Measurements from ENCODE around the gene HDAC7. TPM values are rescaled to one million over a fixed set of nuclear protein-coding genes. Genes with fewer than 3 reads are reported as not detected.
A peak's percentile ranks its signal among the peaks of the same experiment; 100 is the strongest.

Gene HDAC7
- polyA plus RNA-seq, 2 donors, result 20.9 to 35.6 TPM

- Histone ChIP-seq H3K4me3 (ENCODE audit: low read depth in 1 of 2, low read length in 2 of 2) (no peak overlapping the region), H3K4me1 (ENCODE audit: control insufficient read depth in 2 of 2, insufficient read depth in 2 of 2, low read length in 1 of 2) (peaks cover 4 to 29% of the 10 kb centered on the region in 2 donors), H3K27ac (ENCODE audit: low read depth in 2 of 2, low read length in 1 of 2) (peak overlapping the region; percentile 92 to 97), H3K36me3 (ENCODE audit: control insufficient read depth in 2 of 2, insufficient read depth in 2 of 2, low read length in 1 of 2) (peaks cover 0 to 20% of the 10 kb centered on the region in 2 donors), H3K9me3 (ENCODE audit: control insufficient read depth in 2 of 2, insufficient read depth in 1 of 2, low read depth in 1 of 2, low read length in 1 of 2) (no peaks in the 10 kb centered on the region), H3K27me3 (ENCODE audit: control insufficient read depth in 1 of 2, insufficient read depth in 2 of 2, low read length in 2 of 2) (no peaks in the 10 kb centered on the region)
- WGBS, 2 donors, result 44 to 63% methylated on average over 7 of the region's 7 CpGs
Observed at GRCh38 chr12:47752552-47752951, 67.2 kb downstream of the HDAC7 start.

GRCh38 chr12:47752121-47752520, 67.6 kb downstream of the HDAC7 start:
- no peaks in the 10 kb centered on the region for H3K27me3 ChIP-seq (ENCODE audit: control insufficient read depth in 1 of 2, insufficient read depth in 2 of 2, low read length in 2 of 2)
- 71 to 74% methylated on average over 4 of the region's 4 CpGs for WGBS, 2 donors
- H3K4me1 ChIP-seq (ENCODE audit: control insufficient read depth in 2 of 2, insufficient read depth in 2 of 2, low read length in 1 of 2), result peaks cover 3 to 27% of the 10 kb centered on the region in 2 donors
- H3K27ac ChIP-seq (ENCODE audit: low read depth in 2 of 2, low read length in 1 of 2), result peak overlapping the region; percentile 92 to 95
- no peak overlapping the region for H3K4me3 ChIP-seq (ENCODE audit: low read depth in 1 of 2, low read length in 2 of 2)
- no peaks in the 10 kb centered on the region for H3K9me3 ChIP-seq (ENCODE audit: control insufficient read depth in 2 of 2, insufficient read depth in 1 of 2, low read depth in 1 of 2, low read length in 1 of 2)
- H3K36me3 ChIP-seq (ENCODE audit: control insufficient read depth in 2 of 2, insufficient read depth in 2 of 2, low read length in 1 of 2), result peaks cover 0 to 24% of the 10 kb centered on the region in 2 donors

GRCh38 chr12:47751561-47751960, 68.1 kb downstream of the HDAC7 start:
- H3K9me3 ChIP-seq (ENCODE audit: control insufficient read depth in 2 of 2, insufficient read depth in 1 of 2, low read depth in 1 of 2, low read length in 1 of 2), result no peaks in the 10 kb centered on the region
- H3K4me1 ChIP-seq (ENCODE audit: control insufficient read depth in 2 of 2, insufficient read depth in 2 of 2, low read length in 1 of 2), result peaks cover 3 to 27% of the 10 kb centered on the region in 2 donors
- H3K27ac ChIP-seq (ENCODE audit: low read depth in 2 of 2, low read length in 1 of 2), result peak overlapping the region; percentile 92 to 95
- 68 to 72% methylated on average over 9 of the region's 9 CpGs for WGBS, 2 donors
- no peaks in the 10 kb centered on the region for H3K27me3 ChIP-seq (ENCODE audit: control insufficient read depth in 1 of 2, insufficient read depth in 2 of 2, low read length in 2 of 2)
- peaks cover 0 to 25% of the 10 kb centered on the region in 2 donors for H3K36me3 ChIP-seq (ENCODE audit: control insufficient read depth in 2 of 2, insufficient read depth in 2 of 2, low read length in 1 of 2)
- H3K4me3 ChIP-seq (ENCODE audit: low read depth in 1 of 2, low read length in 2 of 2), result no peak overlapping the region

- Histone ChIP-seq H3K27me3 (ENCODE audit: control insufficient read depth in 1 of 2, insufficient read depth in 2 of 2, low read length in 2 of 2) (no peaks in the 10 kb centered on the region), H3K27ac (ENCODE audit: low read depth in 2 of 2, low read length in 1 of 2) (no peak overlapping the region), H3K4me1 (ENCODE audit: control insufficient read depth in 2 of 2, insufficient read depth in 2 of 2, low read length in 1 of 2) (peaks cover 3 to 25% of the 10 kb centered on the region in 2 donors), H3K4me3 (ENCODE audit: low read depth in 1 of 2, low read length in 2 of 2) (no peak overlapping the region), H3K36me3 (ENCODE audit: control insufficient read depth in 2 of 2, insufficient read depth in 2 of 2, low read length in 1 of 2) (peaks cover 0 to 25% of the 10 kb centered on the region in 2 donors), H3K9me3 (ENCODE audit: control insufficient read depth in 2 of 2, insufficient read depth in 1 of 2, low read depth in 1 of 2, low read length in 1 of 2) (no peaks in the 10 kb centered on the region)
- WGBS, 2 donors, result 87 to 88% methylated on average over 19 of the region's 19 CpGs
Observed at GRCh38 chr12:47750916-47751470, 68.7 kb downstream of the HDAC7 start.

DNA sequence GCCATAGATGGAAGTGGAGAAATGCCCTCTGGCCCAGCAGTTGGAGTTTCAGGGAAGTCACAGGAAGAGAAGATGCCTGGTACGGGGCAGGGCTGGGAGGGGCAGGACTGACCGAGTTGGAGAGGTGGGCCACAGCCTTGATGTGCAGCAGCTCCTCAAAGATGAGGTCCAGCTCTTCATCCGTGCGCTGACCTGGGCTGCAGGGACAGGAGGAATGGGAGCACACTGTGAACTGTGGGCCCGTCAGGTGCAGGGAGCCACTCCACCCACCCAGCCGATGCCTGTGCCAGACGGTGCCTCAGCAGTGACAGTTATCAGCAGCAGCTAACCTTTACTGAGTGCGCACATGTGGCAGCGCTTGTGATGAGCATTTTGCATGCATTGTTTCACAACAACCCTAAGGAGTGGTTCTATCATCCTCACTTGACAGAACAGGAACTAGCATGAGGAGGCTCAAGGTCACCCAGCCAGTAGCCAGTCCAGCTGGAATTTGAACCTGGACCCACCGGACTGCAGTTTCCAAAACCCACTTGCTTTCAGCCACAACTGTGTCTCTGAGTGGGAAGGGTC, 69.4 kb downstream of the HDAC7 start:
- H3K36me3 ChIP-seq (ENCODE audit: control insufficient read depth in 2 of 2, insufficient read depth in 2 of 2, low read length in 1 of 2), result peaks cover 0 to 25% of the 10 kb centered on the region in 2 donors
- H3K27ac ChIP-seq (ENCODE audit: low read depth in 2 of 2, low read length in 1 of 2), result no peak overlapping the region
- WGBS, 2 donors, result 86 to 92% methylated on average over 10 of the region's 10 CpGs
- no peaks in the 10 kb centered on the region for H3K9me3 ChIP-seq (ENCODE audit: control insufficient read depth in 2 of 2, insufficient read depth in 1 of 2, low read depth in 1 of 2, low read length in 1 of 2)
- no peak overlapping the region for H3K4me3 ChIP-seq (ENCODE audit: low read depth in 1 of 2, low read length in 2 of 2)
- H3K27me3 ChIP-seq (ENCODE audit: control insufficient read depth in 1 of 2, insufficient read depth in 2 of 2, low read length in 2 of 2), result no peaks in the 10 kb centered on the region
- peaks cover 3 to 21% of the 10 kb centered on the region in 2 donors for H3K4me1 ChIP-seq (ENCODE audit: control insufficient read depth in 2 of 2, insufficient read depth in 2 of 2, low read length in 1 of 2)

GRCh38 chr12:47748899-47749298, 70.8 kb downstream of the HDAC7 start:
- peaks cover 0 to 25% of the 10 kb centered on the region in 2 donors for H3K36me3 ChIP-seq (ENCODE audit: control insufficient read depth in 2 of 2, insufficient read depth in 2 of 2, low read length in 1 of 2)
- H3K27me3 ChIP-seq (ENCODE audit: control insufficient read depth in 1 of 2, insufficient read depth in 2 of 2, low read length in 2 of 2), result no peaks in the 10 kb centered on the region
- no peak overlapping the region for H3K27ac ChIP-seq (ENCODE audit: low read depth in 2 of 2, low read length in 1 of 2)
- H3K4me1 ChIP-seq (ENCODE audit: control insufficient read depth in 2 of 2, insufficient read depth in 2 of 2, low read length in 1 of 2), result peaks cover 3 to 14% of the 10 kb centered on the region in 2 donors
- WGBS, 2 donors, result 92 to 100% methylated on average over 3 of the region's 3 CpGs
- no peaks in the 10 kb centered on the region for H3K9me3 ChIP-seq (ENCODE audit: control insufficient read depth in 2 of 2, insufficient read depth in 1 of 2, low read depth in 1 of 2, low read length in 1 of 2)
- H3K4me3 ChIP-seq (ENCODE audit: low read depth in 1 of 2, low read length in 2 of 2), result no peak overlapping the region

- Histone ChIP-seq H3K4me1 (ENCODE audit: control insufficient read depth in 2 of 2, insufficient read depth in 2 of 2, low read length in 1 of 2) (peaks cover under 1 to 13% of the 10 kb centered on the region in 2 donors), H3K27me3 (ENCODE audit: control insufficient read depth in 1 of 2, insufficient read depth in 2 of 2, low read length in 2 of 2) (no peaks in the 10 kb centered on the region), H3K4me3 (ENCODE audit: low read depth in 1 of 2, low read length in 2 of 2) (no peak overlapping the region), H3K27ac (ENCODE audit: low read depth in 2 of 2, low read length in 1 of 2) (no peak overlapping the region), H3K9me3 (ENCODE audit: control insufficient read depth in 2 of 2, insufficient read depth in 1 of 2, low read depth in 1 of 2, low read length in 1 of 2) (no peaks in the 10 kb centered on the region), H3K36me3 (ENCODE audit: control insufficient read depth in 2 of 2, insufficient read depth in 2 of 2, low read length in 1 of 2) (peaks cover 0 to 25% of the 10 kb centered on the region in 2 donors)
- 93 to 100% methylated on average over 1 of the region's 1 CpG for WGBS, 2 donors
Observed at GRCh38 chr12:47748507-47748828, 71.2 kb downstream of the HDAC7 start.

- Histone ChIP-seq H3K27me3 (ENCODE audit: control insufficient read depth in 1 of 2, insufficient read depth in 2 of 2, low read length in 2 of 2) (no peaks in the 10 kb centered on the region), H3K4me1 (ENCODE audit: control insufficient read depth in 2 of 2, insufficient read depth in 2 of 2, low read length in 1 of 2) (peaks cover 0 to 15% of the 10 kb centered on the region in 2 donors), H3K27ac (ENCODE audit: low read depth in 2 of 2, low read length in 1 of 2) (no peak overlapping the region), H3K4me3 (ENCODE audit: low read depth in 1 of 2, low read length in 2 of 2) (no peak overlapping the region), H3K9me3 (ENCODE audit: control insufficient read depth in 2 of 2, insufficient read depth in 1 of 2, low read depth in 1 of 2, low read length in 1 of 2) (no peaks in the 10 kb centered on the region), H3K36me3 (ENCODE audit: control insufficient read depth in 2 of 2, insufficient read depth in 2 of 2, low read length in 1 of 2) (peaks cover 0 to 25% of the 10 kb centered on the region in 2 donors)
- WGBS, 2 donors, result 91 to 92% methylated on average over 14 of the region's 14 CpGs
Observed at GRCh38 chr12:47747596-47748506, 71.9 kb downstream of the HDAC7 start.

DNA sequence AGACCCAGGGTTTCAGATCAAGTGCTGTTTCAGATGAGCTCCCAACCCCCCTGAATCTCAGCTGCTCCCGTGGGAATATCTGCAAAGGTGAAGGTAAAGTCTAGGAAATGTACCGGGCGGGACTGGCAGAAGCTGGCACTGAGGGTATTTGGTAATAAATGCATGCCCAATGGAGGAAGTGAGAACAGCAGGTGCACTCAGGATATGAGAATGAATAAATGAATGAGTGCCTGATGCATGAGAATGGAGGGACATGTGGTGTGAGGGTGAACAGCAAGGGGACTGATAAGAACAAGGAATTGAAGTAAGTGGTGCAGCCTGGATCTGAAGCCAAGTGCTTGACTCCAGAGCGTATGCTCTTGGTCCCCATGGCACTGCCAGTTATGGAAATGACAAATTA, 72.6 kb downstream of the HDAC7 start:
- Histone ChIP-seq H3K27me3 (ENCODE audit: control insufficient read depth in 1 of 2, insufficient read depth in 2 of 2, low read length in 2 of 2) (no peaks in the 10 kb centered on the region), H3K4me3 (ENCODE audit: low read depth in 1 of 2, low read length in 2 of 2) (no peak overlapping the region), H3K9me3 (ENCODE audit: control insufficient read depth in 2 of 2, insufficient read depth in 1 of 2, low read depth in 1 of 2, low read length in 1 of 2) (no peaks in the 10 kb centered on the region), H3K4me1 (ENCODE audit: control insufficient read depth in 2 of 2, insufficient read depth in 2 of 2, low read length in 1 of 2) (peaks cover 0 to 13% of the 10 kb centered on the region in 2 donors), H3K27ac (ENCODE audit: low read depth in 2 of 2, low read length in 1 of 2) (no peak overlapping the region), H3K36me3 (ENCODE audit: control insufficient read depth in 2 of 2, insufficient read depth in 2 of 2, low read length in 1 of 2) (peaks cover 0 to 25% of the 10 kb centered on the region in 2 donors)
- 76 to 81% methylated on average over 4 of the region's 4 CpGs for WGBS, 2 donors
